ENCODE data around the gene PANK1. TPM values are rescaled to one million over a fixed set of nuclear protein-coding genes. Genes with fewer than 3 reads are reported as not detected.

The PANK1 gene
- total and polyA plus RNA-seq, 2 donors (not counting 3 experiments of a cell fraction or from before 2014, with no cell fraction given): 2.0 to 6.3 TPM

DNA sequence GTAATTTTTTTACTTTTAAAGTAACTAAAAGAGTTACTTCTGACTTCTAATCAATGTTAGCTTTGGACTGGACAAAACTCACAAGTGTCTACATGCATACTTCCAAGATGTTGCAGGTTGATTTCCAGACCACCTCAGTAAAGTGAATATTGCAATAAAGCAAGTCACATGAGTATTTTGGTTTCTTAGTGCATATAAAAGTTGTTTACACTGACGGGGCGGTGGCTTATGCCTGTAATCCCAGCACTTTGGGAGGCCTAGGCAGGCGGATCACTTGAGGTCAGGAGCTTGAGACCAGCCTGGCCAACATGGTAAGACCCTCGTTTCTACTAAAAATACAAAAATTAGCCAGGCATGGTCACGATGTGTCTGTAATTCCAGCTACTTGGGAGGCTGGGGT is 40.8 kb downstream of the PANK1 start:
- Histone ChIP-seq H3K36me3 (ENCODE audit: control insufficient read depth in 2 of 2, extremely low read depth in 1 of 2, insufficient read depth in 2 of 2, low read length in 2 of 2) (no peaks in the 10 kb centered on the region), H3K4me3 (replicated peaks in 1 of 3; ENCODE audit: insufficient read depth in 1 of 3, low read depth in 1 of 3, low read length in 3 of 3) (no peak overlapping the region), H3K4me2 (ENCODE audit: insufficient read depth, low read length) (no peak overlapping the region), H4K20me1 (replicated peaks; ENCODE audit: control insufficient read depth, extremely low read depth, insufficient read depth, low read length) (peaks cover 3% of the 10 kb centered on the region), H3K27ac (ENCODE audit: insufficient read depth, low read depth, low read length) (no peak overlapping the region), H3K79me2 (ENCODE audit: control insufficient read depth, insufficient read depth, low read length) (no peaks in the 10 kb centered on the region), H3K27me3 (ENCODE audit: control insufficient read depth in 2 of 2, insufficient read depth in 2 of 2, low read length in 2 of 2) (no peaks in the 10 kb centered on the region), H3K9ac (replicated peaks; ENCODE audit: extremely low read depth, insufficient read depth, low read length) (no peak overlapping the region), H3K9me3 (replicated peaks; ENCODE audit: control insufficient read depth, insufficient read depth, low read length) (no peaks in the 10 kb centered on the region), H2AFZ (ENCODE audit: low read depth, low read length) (no peak overlapping the region), H3K4me1 (ENCODE audit: control insufficient read depth, extremely low read depth, insufficient read depth, low read length) (no peaks in the 10 kb centered on the region), H3K9me1 (replicated peaks; ENCODE audit: control insufficient read depth, extremely low read depth, insufficient read depth, low read length) (no peaks in the 10 kb centered on the region)
- FAIRE-seq (no peak), DNase-seq (ENCODE audit: low read depth, low spot score) (no peak)
- intact Hi-C loops (cut with micrococcal nuclease) (no loop called here), dilution Hi-C loops (cut with MboI; ENCODE audit: extremely low pct_ligation_motif_present, low sequenced_read_pairs) (no loop called here)
- ChIA-PET CTCF (no interaction called here), POLR2A (no interaction called here)
- no TSS peak for BruUV-seq (replicated peaks)
- no peak for TF ChIP-seq POLR2A (IDR thresholded peaks at IDR 0.05; ENCODE audit: low read depth, low read length)
- no peak for TF ChIP-seq POLR2AphosphoS5 (IDR thresholded peaks at IDR 0.05; ENCODE audit: insufficient read depth, low read depth, low read length)
- no peak for TF ChIP-seq FOS (IDR thresholded peaks at IDR 0.05; ENCODE audit: borderline replicate concordance, insufficient read depth, low read length)
- TF ChIP-seq EZH2 (IDR thresholded peaks at IDR 0.05; ENCODE audit: borderline replicate concordance, low read depth, low read length, severe bottlenecking): no peak
- TF ChIP-seq, protein P1, sequence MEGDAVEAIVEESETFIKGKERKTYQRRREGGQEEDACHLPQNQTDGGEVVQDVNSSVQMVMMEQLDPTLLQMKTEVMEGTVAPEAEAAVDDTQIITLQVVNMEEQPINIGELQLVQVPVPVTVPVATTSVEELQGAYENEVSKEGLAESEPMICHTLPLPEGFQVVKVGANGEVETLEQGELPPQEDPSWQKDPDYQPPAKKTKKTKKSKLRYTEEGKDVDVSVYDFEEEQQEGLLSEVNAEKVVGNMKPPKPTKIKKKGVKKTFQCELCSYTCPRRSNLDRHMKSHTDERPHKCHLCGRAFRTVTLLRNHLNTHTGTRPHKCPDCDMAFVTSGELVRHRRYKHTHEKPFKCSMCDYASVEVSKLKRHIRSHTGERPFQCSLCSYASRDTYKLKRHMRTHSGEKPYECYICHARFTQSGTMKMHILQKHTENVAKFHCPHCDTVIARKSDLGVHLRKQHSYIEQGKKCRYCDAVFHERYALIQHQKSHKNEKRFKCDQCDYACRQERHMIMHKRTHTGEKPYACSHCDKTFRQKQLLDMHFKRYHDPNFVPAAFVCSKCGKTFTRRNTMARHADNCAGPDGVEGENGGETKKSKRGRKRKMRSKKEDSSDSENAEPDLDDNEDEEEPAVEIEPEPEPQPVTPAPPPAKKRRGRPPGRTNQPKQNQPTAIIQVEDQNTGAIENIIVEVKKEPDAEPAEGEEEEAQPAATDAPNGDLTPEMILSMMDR (IDR thresholded peaks at IDR 0.05; ENCODE audit: extremely low read depth in 1 of 2, insufficient read depth in 1 of 2, low read depth in 1 of 2, low read length in 2 of 2): no peak
- TF ChIP-seq MYC (IDR thresholded peaks at IDR 0.05; ENCODE audit: low read depth, low read length): no peak
- TF ChIP-seq, protein P2, sequence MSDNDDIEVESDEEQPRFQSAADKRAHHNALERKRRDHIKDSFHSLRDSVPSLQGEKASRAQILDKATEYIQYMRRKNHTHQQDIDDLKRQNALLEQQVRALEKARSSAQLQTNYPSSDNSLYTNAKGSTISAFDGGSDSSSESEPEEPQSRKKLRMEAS (IDR thresholded peaks at IDR 0.05; ENCODE audit: insufficient read depth, insufficient read length): no peak
- TF ChIP-seq GATA2 (IDR thresholded peaks at IDR 0.05; ENCODE audit: insufficient read depth, insufficient read length, low read depth, low read length): no peak
- no peak for TF ChIP-seq JUN (IDR thresholded peaks at IDR 0.05; ENCODE audit: borderline replicate concordance, insufficient read depth, insufficient read length, low read depth)

Measured in endothelial cell of umbilical vein (primary cell).